Fibroblast of lung (primary cell): ENCODE data around the gene FADS2. TPM values are rescaled to one million over a fixed set of nuclear protein-coding genes. Genes with fewer than 3 reads are reported as not detected.

Experiments
- DNase-seq, 2 donors: peaks; one replicate each; pipeline versions ENCODE4 v3.0.0 to v3.0.0-alpha.2; 2010; ENCODE audit warnings: low read depth in 2 of 2
- H2AFZ ChIP-seq: 2 replicates; pipeline ENCODE4 v1.5.1; 2012; ENCODE audit warnings: low read length, control low read depth, inconsistent platforms
- H3K27ac ChIP-seq: 2 replicates; pipeline ENCODE4 v1.5.1; 2011; ENCODE audit warnings: low read length, control low read depth; ENCODE audit not compliant: insufficient read depth
- H3K27me3 ChIP-seq: 2 replicates; pipeline ENCODE4 v1.5.1; 2011; ENCODE audit warnings: mild to moderate bottlenecking, low read length; ENCODE audit not compliant: control insufficient read depth, insufficient read depth
- H3K36me3 ChIP-seq: 2 replicates; pipeline ENCODE4 v1.5.1; 2011; ENCODE audit warnings: low read length; ENCODE audit not compliant: control insufficient read depth, insufficient read depth
- H3K4me1 ChIP-seq: 2 replicates; pipeline ENCODE4 v1.5.1; 2011; ENCODE audit warnings: low read length; ENCODE audit not compliant: control insufficient read depth, insufficient read depth; ENCODE audit errors: extremely low read depth
- H3K4me2 ChIP-seq: 2 replicates; pipeline ENCODE4 v1.5.1; 2011; ENCODE audit warnings: low read length, control low read depth; ENCODE audit not compliant: insufficient read depth; ENCODE audit errors: extremely low read depth
- H3K4me3 ChIP-seq, 4 experiments: fragments of 200-600 bp in 1 of 4; sonication (generic) in 1 of 4; replicated peaks in 1 of 4; 2 replicates each; pipeline ENCODE4 v1.5.1; 2011 to 2016; ENCODE audit warnings: low read length in 4 of 4, low read depth in 3 of 4, mild to moderate bottlenecking in 3 of 4, control low read depth in 2 of 4, inconsistent platforms in 1 of 4, mixed read lengths in 1 of 4; ENCODE audit not compliant: insufficient read depth in 1 of 4; ENCODE audit errors: control extremely low read depth in 1 of 4
- H3K79me2 ChIP-seq: 2 replicates; pipeline ENCODE4 v1.5.1; 2012; ENCODE audit warnings: mild to moderate bottlenecking, low read length, inconsistent platforms; ENCODE audit not compliant: control insufficient read depth, insufficient read depth
- H3K9ac ChIP-seq: 2 replicates; pipeline ENCODE4 v1.5.1; 2011; ENCODE audit warnings: mild to moderate bottlenecking, low read length, control low read depth; ENCODE audit not compliant: insufficient read depth
- H3K9me3 ChIP-seq: 2 replicates; pipeline ENCODE4 v1.5.1; 2012; ENCODE audit warnings: low read depth, low read length; ENCODE audit not compliant: control insufficient read depth, insufficient read depth
- H4K20me1 ChIP-seq: 2 replicates; pipeline ENCODE4 v1.5.1; 2011; ENCODE audit warnings: low read length; ENCODE audit not compliant: control insufficient read depth, insufficient read depth; ENCODE audit errors: extremely low read depth
- CTCF ChIP-seq, 2 donors: IDR thresholded peaks in 1 of 2; conservative IDR thresholded peaks in 1 of 2; 1 replicate in 1 of 2; 2 replicates in 1 of 2; pipeline ENCODE4 v1.5.1; 2011 to 2012; ENCODE audit warnings: low read length in 2 of 2, control low read depth in 1 of 2, inconsistent platforms in 1 of 2, low read depth in 1 of 2, mild to moderate bottlenecking in 1 of 2
- EZH2 ChIP-seq: IDR thresholded peaks from 2 replicates; pipeline ENCODE4 v1.5.1; 2012; ENCODE audit warnings: low read length, control low read depth, mild to moderate bottlenecking; ENCODE audit errors: missing control alignments
- polyA plus RNA-seq, 2 donors: library from polyadenylated mRNA; depleted of rRNA in 1 of 2; stranded (reverse) in 1 of 2; unstranded in 1 of 2; fragments of >200 nt; gene quantifications; 2 replicates each; pipeline ENCODE4 v1.2.1, GENCODE V29; 2011 to 2012; ENCODE audit warnings: missing spikeins in 1 of 2
- total RNA-seq: library from RNA; depleted of rRNA; stranded (reverse); fragments of >200 nt; gene quantifications from 2 replicates; pipeline ENCODE4 v1.2.1, GENCODE V29; 2014

Gene FADS2
- total and polyA plus RNA-seq, 2 donors (not counting 1 experiment from before 2014, with no cell fraction given) = 418 to 932 TPM

GRCh38 chr11:61795459-61795858 is 32.6 kb upstream of the FADS2 start:
- TF ChIP-seq EZH2 (no peak), CTCF (conservative IDR thresholded peaks at IDR 0.05 in 1 of 2, IDR thresholded peaks at IDR 0.05 in 1 of 2; ENCODE audit: low read depth in 1 of 2, low read length in 2 of 2) (no peak)
- Histone ChIP-seq H3K36me3 (peaks cover 8% of the 10 kb centered on the region), H3K9ac (no peak overlapping the region), H3K27me3 (no peaks in the 10 kb centered on the region), H3K4me3 (no peak overlapping the region), H3K27ac (no peak overlapping the region), H3K4me1 (peaks cover 5% of the 10 kb centered on the region), H3K4me2 (no peak overlapping the region), H3K9me3 (no peaks in the 10 kb centered on the region), H3K79me2 (peaks cover 71% of the 10 kb centered on the region), H2AFZ (no peak overlapping the region), H4K20me1 (no peaks in the 10 kb centered on the region)
- DNase-seq = no peak

- Histone ChIP-seq H3K27me3 (no peaks in the 10 kb centered on the region), H3K4me1 (peaks cover 7% of the 10 kb centered on the region), H3K79me2 (peaks cover 66% of the 10 kb centered on the region), H3K4me3 (no peak overlapping the region), H4K20me1 (no peaks in the 10 kb centered on the region), H3K27ac (no peak overlapping the region), H3K9me3 (no peaks in the 10 kb centered on the region), H3K4me2 (no peak overlapping the region), H3K36me3 (peaks cover 6% of the 10 kb centered on the region), H3K9ac (no peak overlapping the region), H2AFZ (no peak overlapping the region)
- DNase-seq = no peak
- no peak for TF ChIP-seq CTCF (conservative IDR thresholded peaks at IDR 0.05 in 1 of 2, IDR thresholded peaks at IDR 0.05 in 1 of 2; ENCODE audit: low read depth in 1 of 2, low read length in 2 of 2)
- TF ChIP-seq EZH2 = no peak
Observed at GRCh38 chr11:61795876-61796526, 32.1 kb upstream of the FADS2 start.

GRCh38 chr11:61797263-61797944 is 30.7 kb upstream of the FADS2 start:
- Histone ChIP-seq H3K9ac (no peak overlapping the region), H3K36me3 (peaks cover 9% of the 10 kb centered on the region), H2AFZ (no peak overlapping the region), H3K27me3 (no peaks in the 10 kb centered on the region), H3K4me1 (peaks cover 7% of the 10 kb centered on the region), H4K20me1 (no peaks in the 10 kb centered on the region), H3K9me3 (no peaks in the 10 kb centered on the region), H3K79me2 (peaks cover 55% of the 10 kb centered on the region), H3K4me3 (no peak overlapping the region), H3K27ac (peak overlapping the region; percentile 10), H3K4me2 (peak overlapping the region; percentile 36)
- peak; percentile 76 to 92 for DNase-seq
- TF ChIP-seq EZH2 (no peak), CTCF (conservative IDR thresholded peaks at IDR 0.05 in 1 of 2, IDR thresholded peaks at IDR 0.05 in 1 of 2; ENCODE audit: low read depth in 1 of 2, low read length in 2 of 2) (peak; percentile 82 to 85)
